Left renal cortex interstitium (tissue), 4 donors: Measurements from ENCODE around the gene CLIC4. TPM values are rescaled to one million over a fixed set of nuclear protein-coding genes. Genes with fewer than 3 reads are reported as not detected.
"Not testable (repeated sequence)": the region's sequence is repeated elsewhere in the genome, so short reads cannot be mapped to it uniquely, and the experiment has no call there.

ENCODE experiments used
- DNase-seq, 4 donors: peaks; one replicate each; pipeline ENCODE4 v3.0.0-alpha.2; 2013; ENCODE audit warnings: low read depth in 4 of 4, low spot score in 2 of 4, missing footprints in 1 of 4
- polyA plus RNA-seq, 4 donors: library from polyadenylated mRNA; unstranded; fragments of 120-200 nt; gene quantifications; one replicate each; pipeline ENCODE4 v1.2.1, GENCODE V29; 2013; ENCODE audit not compliant: insufficient read length in 4 of 4

Gene CLIC4
- polyA plus RNA-seq, 4 donors: 156 to 191 (median 179) TPM

DNA sequence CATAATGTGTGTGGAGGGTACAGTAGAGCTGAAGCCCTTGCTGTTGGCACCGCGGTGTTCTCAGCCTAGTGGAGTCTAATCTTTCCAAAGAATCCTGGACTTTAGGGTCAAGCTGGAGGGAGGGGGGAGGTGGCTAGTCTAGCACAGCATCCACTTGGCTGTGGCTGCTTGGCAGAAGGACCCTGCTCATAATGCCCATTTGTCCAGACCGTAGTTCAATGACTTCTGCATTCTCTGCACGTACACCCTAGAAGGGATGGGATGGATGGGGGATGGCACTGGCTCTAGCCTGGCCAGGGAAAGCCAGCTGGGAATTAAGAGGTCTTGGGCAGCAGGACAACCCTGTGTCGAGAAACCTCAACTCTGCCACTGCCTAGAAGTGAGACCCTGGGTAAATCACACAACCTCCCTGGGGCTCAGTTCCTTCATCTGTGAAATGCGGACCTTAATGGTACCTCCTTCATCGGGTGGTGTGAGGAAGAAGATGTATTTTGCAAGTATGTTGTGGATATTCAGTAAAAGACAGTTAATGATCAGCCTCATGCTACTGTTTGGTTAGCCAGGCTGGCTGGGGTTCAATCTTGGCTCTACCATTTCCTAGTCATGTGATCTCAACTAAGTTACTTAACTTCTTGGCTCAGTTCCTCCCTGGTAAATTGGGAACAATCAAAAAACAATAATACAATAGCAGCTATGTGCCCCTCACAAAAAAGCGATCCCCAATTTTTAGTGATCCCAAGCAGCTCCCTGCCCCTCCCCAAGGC lies 27.2 kb upstream of the CLIC4 start:
- DNase-seq: no peak

- DNase-seq: no peak
These were observed 25.1 kb upstream of the CLIC4 start for GRCh38 chr1:24720152-24720551.

- DNase-seq: no peak
These were observed 23.7 kb upstream of the CLIC4 start for GRCh38 chr1:24721533-24721932.

GRCh38 chr1:24722073-24723035 lies 22.9 kb upstream of the CLIC4 start:
- DNase-seq: not testable (repeated sequence)

- peak in 1 of 4 donors; percentile 64 for DNase-seq
These were observed 20.7 kb upstream of the CLIC4 start for GRCh38 chr1:24724345-24725208.

DNA sequence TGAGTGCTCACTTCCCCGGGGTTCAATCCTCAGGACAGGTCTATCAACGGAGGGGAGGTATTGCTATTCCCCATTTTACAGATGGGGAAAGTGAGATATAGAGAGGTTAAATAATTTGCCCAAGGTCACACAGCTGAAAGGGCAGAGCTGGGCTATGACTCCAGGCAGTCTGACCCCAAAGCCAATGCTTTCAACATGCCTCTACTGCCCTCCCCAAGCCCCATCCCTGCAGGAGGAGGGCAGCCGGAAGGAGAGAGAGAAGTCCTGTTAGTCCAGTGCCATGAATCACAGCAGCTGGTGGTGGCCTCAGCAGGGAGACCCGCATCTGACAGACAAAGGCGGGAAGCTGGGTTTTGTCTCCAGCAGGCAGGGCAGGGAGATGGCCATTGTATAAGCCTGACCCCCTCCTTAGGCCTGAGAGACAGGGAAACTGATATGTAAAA lies 20.0 kb upstream of the CLIC4 start:
- no peak for DNase-seq

DNA sequence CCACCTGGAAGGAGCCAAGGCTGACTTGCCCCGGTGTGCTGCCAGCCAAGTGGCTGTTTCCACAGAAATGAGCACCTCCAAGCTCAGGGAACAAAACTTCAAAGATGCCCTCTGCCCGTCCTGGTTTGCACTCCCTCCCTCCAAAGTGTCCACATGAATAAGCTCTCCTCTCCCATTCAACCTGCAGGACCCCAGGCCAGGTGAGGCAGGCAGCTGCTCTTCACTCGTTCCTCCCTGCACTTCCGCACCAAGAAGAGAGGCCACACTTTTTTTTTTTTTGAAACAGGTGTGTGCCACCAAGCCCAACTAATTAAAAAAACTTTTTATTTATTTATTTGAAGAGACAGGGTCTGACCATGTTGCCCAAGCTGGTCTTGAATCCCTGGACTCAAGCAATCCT lies 18.5 kb upstream of the CLIC4 start:
- DNase-seq: no peak

- DNase-seq: no peak
These were observed 17.6 kb upstream of the CLIC4 start for GRCh38 chr1:24727501-24728216.

DNA sequence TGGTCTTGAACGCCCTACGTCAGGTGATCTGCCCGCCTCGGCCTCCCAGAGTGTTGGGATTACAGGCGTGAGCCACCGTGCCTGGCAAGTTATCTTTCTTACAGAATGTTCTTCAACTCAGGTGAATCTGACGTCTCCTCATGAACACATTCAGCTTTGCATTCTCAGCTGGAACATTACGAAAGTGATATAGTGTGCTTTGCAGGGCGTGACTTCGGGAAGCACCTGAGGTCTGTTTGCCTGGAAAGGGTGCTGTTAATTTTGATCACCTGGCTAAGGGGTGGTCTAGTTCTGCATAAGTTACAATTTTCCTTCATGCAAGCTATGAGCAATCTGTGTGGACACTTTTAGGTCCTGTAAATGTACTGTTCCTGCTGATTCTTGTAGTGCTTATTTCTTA lies 16.3 kb upstream of the CLIC4 start:
- DNase-seq: no peak

GRCh38 chr1:24732186-24732885 lies 12.9 kb upstream of the CLIC4 start:
- DNase-seq: no peak

DNA sequence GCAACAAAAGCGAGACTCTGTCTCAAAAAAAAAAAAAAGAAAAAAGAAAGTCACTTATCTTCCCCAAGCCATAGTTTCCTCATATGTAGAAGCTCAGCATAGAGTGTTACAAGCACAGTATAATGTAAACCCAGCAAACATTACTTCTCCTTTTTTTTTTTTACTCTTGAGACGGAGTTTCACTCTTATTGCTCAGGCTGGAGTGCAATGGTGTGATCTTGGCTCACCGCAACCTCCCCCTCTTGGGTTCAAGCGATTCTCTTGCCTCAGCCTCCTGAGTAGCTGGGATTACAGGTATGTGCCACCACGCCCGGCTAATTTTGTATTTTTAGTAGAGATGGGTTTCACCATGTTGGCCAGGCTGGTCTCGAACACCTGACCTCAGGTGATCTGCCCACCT lies 11.9 kb upstream of the CLIC4 start:
- DNase-seq: not testable (repeated sequence)

- DNase-seq: no peak
These were observed 10.1 kb upstream of the CLIC4 start for GRCh38 chr1:24735156-24735508.

DNA sequence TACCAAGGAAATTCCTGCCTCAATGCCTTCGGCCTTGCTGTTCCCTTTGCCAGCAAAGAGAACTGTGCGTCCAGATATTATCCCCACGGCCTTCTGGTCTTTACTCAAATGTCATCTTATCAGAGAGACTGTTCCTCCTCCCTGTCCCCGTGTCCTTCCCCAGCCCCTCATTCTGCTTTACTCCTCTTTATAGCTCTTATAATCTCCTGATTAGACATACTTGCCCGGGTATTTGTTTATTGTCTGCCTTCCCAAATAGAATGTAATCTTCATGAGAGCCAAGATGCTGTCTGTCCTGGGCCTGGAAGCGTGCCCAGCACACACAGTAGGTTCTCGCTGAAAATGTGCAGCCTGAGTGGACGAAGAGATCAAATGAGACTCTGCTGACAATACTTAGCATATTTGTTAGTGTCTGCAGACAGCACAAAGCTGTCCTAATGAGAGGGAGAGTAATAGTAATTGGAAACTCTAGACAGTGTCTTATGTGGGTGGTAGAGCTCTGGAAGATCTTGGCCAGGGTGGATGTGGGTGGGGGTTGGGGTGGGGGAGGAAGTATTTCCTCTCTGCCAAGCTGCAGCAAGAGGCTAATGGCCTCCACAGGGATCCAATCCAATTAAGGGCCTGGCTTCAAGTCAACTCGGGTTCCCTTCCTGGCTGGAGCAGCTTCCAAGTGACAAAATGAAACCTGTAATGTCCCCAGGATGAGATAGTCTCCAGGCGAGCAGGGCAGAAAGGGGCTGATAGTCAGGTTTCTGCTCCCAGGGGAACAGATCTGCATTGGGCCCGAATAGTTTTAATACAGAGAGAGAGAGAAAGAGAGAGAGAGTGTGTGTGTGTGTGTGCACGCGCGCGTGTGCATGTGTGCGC lies 9.5 kb upstream of the CLIC4 start:
- DNase-seq: no peak

GRCh38 chr1:24737368-24738117 lies 7.7 kb upstream of the CLIC4 start:
- DNase-seq: no peak

- DNase-seq: no peak
These were observed 6.0 kb upstream of the CLIC4 start for GRCh38 chr1:24739241-24739640.

DNA sequence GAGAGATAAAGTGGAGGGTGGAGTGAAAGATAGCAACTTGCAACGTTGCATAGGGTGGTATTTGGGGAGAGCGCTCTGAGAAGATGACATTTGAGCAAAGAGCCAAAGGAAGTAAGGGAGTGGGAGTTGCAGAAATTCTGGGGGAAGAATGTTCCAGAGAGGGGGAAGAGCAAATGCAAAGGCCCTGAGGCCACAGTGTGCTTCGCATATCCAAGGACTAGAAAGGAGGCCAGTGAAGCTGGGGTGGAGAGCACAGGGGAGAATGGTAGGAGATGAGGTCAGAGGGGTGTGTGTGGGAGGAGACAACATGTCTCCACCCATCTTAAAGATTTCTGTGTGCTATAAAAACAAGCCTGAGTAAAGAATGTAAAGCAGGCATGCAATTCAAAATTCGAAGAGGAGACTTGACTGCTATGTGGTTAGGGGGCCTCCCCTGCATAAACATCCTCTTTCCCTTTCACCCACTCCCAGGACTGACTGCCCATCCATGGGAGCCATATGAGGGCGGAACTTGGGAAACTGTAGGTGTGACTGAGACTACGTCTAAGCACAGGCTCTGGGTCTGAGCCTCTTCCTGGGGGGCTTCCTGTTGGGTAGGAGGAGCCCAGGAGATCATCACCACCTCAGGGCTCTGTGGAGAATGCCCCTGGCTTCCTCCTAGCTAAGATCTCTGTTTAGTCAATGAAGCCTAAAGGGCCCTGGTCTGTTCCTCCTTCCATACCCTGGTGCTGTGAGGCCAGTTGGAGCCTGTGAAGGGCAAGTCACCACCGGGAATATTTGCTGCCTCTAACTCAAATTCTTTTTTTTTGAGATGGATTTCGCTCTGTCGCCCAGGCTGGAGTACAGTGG lies 2.9 kb upstream of the CLIC4 start:
- no peak for DNase-seq
